Dermis microvascular lymphatic vessel endothelial cell (primary cell): ENCODE measurements around the gene PRSS27. TPM values are rescaled to one million over a fixed set of nuclear protein-coding genes. Genes with fewer than 3 reads are reported as not detected.

Experiments
- DNase-seq, 2 donors: peaks; one replicate each; pipeline versions ENCODE4 v3.0.0 to v3.0.0-alpha.2; 2010; ENCODE audit warnings: low read depth in 2 of 2
- total RNA-seq: library from RNA; depleted of rRNA; stranded (reverse); fragments of >200 nt; gene quantifications from 2 replicates; pipeline ENCODE4 v1.2.1, GENCODE V29; 2014

The PRSS27 gene
- total RNA-seq, 1 donor from 2014 or later, result 0.13 TPM

GRCh38 chr16:2751577-2752034 lies 31.6 kb upstream of the PRSS27 start:
- DNase-seq, result no peak

- no peak for DNase-seq
Measured at GRCh38 chr16:2749936-2750335, 29.9 kb upstream of the PRSS27 start.

- DNase-seq, result no peak
Measured at GRCh38 chr16:2749476-2749875, 29.5 kb upstream of the PRSS27 start.

- DNase-seq, result no peak
Measured at GRCh38 chr16:2748757-2749455, 28.9 kb upstream of the PRSS27 start.

- DNase-seq, result no peak
Measured at GRCh38 chr16:2745961-2746360, 25.9 kb upstream of the PRSS27 start.

- no peak for DNase-seq
Measured at GRCh38 chr16:2745116-2745890, 25.3 kb upstream of the PRSS27 start.

GRCh38 chr16:2744711-2745110 lies 24.7 kb upstream of the PRSS27 start:
- DNase-seq, result no peak

- DNase-seq, result no peak
Measured at GRCh38 chr16:2743007-2743810, 23.2 kb upstream of the PRSS27 start.

GRCh38 chr16:2742323-2743006 lies 22.4 kb upstream of the PRSS27 start:
- DNase-seq, result no peak

GRCh38 chr16:2741168-2741567 lies 21.1 kb upstream of the PRSS27 start:
- no peak for DNase-seq

- DNase-seq, result no peak
Measured at GRCh38 chr16:2740476-2740875, 20.5 kb upstream of the PRSS27 start.

- no peak for DNase-seq
Measured at GRCh38 chr16:2739625-2740430, 19.8 kb upstream of the PRSS27 start.

GRCh38 chr16:2738615-2739014 lies 18.6 kb upstream of the PRSS27 start:
- DNase-seq, result no peak

- no peak for DNase-seq
Measured at GRCh38 chr16:2737895-2738418, 17.9 kb upstream of the PRSS27 start.

- DNase-seq, result no peak
Measured at GRCh38 chr16:2737238-2737605, 17.2 kb upstream of the PRSS27 start.

GRCh38 chr16:2736476-2737237 lies 16.6 kb upstream of the PRSS27 start:
- DNase-seq, result no peak

GRCh38 chr16:2734844-2735515 lies 15.0 kb upstream of the PRSS27 start:
- DNase-seq, result no peak

- no peak for DNase-seq
Measured at GRCh38 chr16:2728034-2728433, 8.0 kb upstream of the PRSS27 start.

- DNase-seq, result no peak
Measured at GRCh38 chr16:2726923-2727322, 6.9 kb upstream of the PRSS27 start.
